ENCODE measurements around the gene ZFYVE16. TPM values are rescaled to one million over a fixed set of nuclear protein-coding genes. Genes with fewer than 3 reads are reported as not detected.

The ZFYVE16 gene
- polyA plus RNA-seq, 1 donor from 2014 or later = 75.8 TPM

- TF ChIP-seq POLR2AphosphoS5 (IDR thresholded peaks at IDR 0.05) (no peak), EP300 (conservative IDR thresholded peaks at IDR 0.05; ENCODE audit: poor library complexity, severe bottlenecking) (no peak), EZH2 (IDR thresholded peaks at IDR 0.05; ENCODE audit: borderline replicate concordance, insufficient read depth, low read length, poor library complexity, severe bottlenecking) (no peak), RAD21 (conservative IDR thresholded peaks at IDR 0.05) (no peak), MXI1 (conservative IDR thresholded peaks at IDR 0.05; ENCODE audit: poor library complexity, severe bottlenecking) (no peak), SMC3 (conservative IDR thresholded peaks at IDR 0.05; ENCODE audit: poor library complexity) (no peak), TAF1 (IDR thresholded peaks at IDR 0.05; ENCODE audit: low read depth) (no peak)
- TF ChIP-seq, protein P1, sequence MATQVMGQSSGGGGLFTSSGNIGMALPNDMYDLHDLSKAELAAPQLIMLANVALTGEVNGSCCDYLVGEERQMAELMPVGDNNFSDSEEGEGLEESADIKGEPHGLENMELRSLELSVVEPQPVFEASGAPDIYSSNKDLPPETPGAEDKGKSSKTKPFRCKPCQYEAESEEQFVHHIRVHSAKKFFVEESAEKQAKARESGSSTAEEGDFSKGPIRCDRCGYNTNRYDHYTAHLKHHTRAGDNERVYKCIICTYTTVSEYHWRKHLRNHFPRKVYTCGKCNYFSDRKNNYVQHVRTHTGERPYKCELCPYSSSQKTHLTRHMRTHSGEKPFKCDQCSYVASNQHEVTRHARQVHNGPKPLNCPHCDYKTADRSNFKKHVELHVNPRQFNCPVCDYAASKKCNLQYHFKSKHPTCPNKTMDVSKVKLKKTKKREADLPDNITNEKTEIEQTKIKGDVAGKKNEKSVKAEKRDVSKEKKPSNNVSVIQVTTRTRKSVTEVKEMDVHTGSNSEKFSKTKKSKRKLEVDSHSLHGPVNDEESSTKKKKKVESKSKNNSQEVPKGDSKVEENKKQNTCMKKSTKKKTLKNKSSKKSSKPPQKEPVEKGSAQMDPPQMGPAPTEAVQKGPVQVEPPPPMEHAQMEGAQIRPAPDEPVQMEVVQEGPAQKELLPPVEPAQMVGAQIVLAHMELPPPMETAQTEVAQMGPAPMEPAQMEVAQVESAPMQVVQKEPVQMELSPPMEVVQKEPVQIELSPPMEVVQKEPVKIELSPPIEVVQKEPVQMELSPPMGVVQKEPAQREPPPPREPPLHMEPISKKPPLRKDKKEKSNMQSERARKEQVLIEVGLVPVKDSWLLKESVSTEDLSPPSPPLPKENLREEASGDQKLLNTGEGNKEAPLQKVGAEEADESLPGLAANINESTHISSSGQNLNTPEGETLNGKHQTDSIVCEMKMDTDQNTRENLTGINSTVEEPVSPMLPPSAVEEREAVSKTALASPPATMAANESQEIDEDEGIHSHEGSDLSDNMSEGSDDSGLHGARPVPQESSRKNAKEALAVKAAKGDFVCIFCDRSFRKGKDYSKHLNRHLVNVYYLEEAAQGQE (IDR thresholded peaks at IDR 0.05; ENCODE audit: borderline replicate concordance) = no peak
- TF ChIP-seq, protein P2, sequence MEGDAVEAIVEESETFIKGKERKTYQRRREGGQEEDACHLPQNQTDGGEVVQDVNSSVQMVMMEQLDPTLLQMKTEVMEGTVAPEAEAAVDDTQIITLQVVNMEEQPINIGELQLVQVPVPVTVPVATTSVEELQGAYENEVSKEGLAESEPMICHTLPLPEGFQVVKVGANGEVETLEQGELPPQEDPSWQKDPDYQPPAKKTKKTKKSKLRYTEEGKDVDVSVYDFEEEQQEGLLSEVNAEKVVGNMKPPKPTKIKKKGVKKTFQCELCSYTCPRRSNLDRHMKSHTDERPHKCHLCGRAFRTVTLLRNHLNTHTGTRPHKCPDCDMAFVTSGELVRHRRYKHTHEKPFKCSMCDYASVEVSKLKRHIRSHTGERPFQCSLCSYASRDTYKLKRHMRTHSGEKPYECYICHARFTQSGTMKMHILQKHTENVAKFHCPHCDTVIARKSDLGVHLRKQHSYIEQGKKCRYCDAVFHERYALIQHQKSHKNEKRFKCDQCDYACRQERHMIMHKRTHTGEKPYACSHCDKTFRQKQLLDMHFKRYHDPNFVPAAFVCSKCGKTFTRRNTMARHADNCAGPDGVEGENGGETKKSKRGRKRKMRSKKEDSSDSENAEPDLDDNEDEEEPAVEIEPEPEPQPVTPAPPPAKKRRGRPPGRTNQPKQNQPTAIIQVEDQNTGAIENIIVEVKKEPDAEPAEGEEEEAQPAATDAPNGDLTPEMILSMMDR (IDR thresholded peaks at IDR 0.05; ENCODE audit: poor library complexity, severe bottlenecking) = no peak
Observed at GRCh38 chr5:80364892-80365291, 43.0 kb upstream of the ZFYVE16 start.

GRCh38 chr5:80368661-80369480 is 39.0 kb upstream of the ZFYVE16 start:
- H3F3A ChIP-seq (ENCODE audit: insufficient read depth, low read length, poor library complexity, severe bottlenecking) = no peaks in the 10 kb centered on the region
- TF ChIP-seq RAD21 (conservative IDR thresholded peaks at IDR 0.05) = no peak
- TF ChIP-seq, protein P1 (IDR thresholded peaks at IDR 0.05; ENCODE audit: borderline replicate concordance) = no peak
- H4K20me1 ChIP-seq (ENCODE audit: insufficient read depth) = no peaks in the 10 kb centered on the region
- H3K79me2 ChIP-seq (replicated peaks; ENCODE audit: insufficient read depth, low read length) = no peaks in the 10 kb centered on the region
- H3K4me3 ChIP-seq (ENCODE audit: low read length) = no peak overlapping the region
- H3K9me2 ChIP-seq (ENCODE audit: insufficient read depth, low read length) = no peaks in the 10 kb centered on the region
- H2AFZ ChIP-seq (ENCODE audit: low read depth, low read length) = no peak overlapping the region
- no peak overlapping the region for H3K4me2 ChIP-seq (ENCODE audit: low read length)
- no peaks in the 10 kb centered on the region for H3K27me3 ChIP-seq (ENCODE audit: insufficient read depth, low read depth, low read length)
- no peak overlapping the region for H3K9ac ChIP-seq (ENCODE audit: low read length)
- H3K27ac ChIP-seq (ENCODE audit: low read length) = no peak overlapping the region
- H3K9me3 ChIP-seq (ENCODE audit: low read length) = no peaks in the 10 kb centered on the region
- H3K36me3 ChIP-seq (ENCODE audit: insufficient read depth, low read length) = no peaks in the 10 kb centered on the region

More at GRCh38 chr5:80364892-80365291, 43.0 kb upstream of the ZFYVE16 start:
- Histone ChIP-seq H3K4me2 (ENCODE audit: low read length) (no peak overlapping the region), H3F3A (ENCODE audit: insufficient read depth, low read length, poor library complexity, severe bottlenecking) (no peaks in the 10 kb centered on the region), H3K4me3 (ENCODE audit: low read length) (no peak overlapping the region), H3K9me2 (ENCODE audit: insufficient read depth, low read length) (no peaks in the 10 kb centered on the region), H3K79me2 (replicated peaks; ENCODE audit: insufficient read depth, low read length) (no peaks in the 10 kb centered on the region), H3K27me3 (ENCODE audit: insufficient read depth, low read depth, low read length) (no peaks in the 10 kb centered on the region), H2AFZ (ENCODE audit: low read depth, low read length) (no peak overlapping the region), H3K9me3 (ENCODE audit: low read length) (no peaks in the 10 kb centered on the region), H3K36me3 (ENCODE audit: insufficient read depth, low read length) (no peaks in the 10 kb centered on the region), H3K9ac (ENCODE audit: low read length) (no peak overlapping the region), H3K27ac (ENCODE audit: low read length) (no peak overlapping the region), H4K20me1 (ENCODE audit: insufficient read depth) (no peaks in the 10 kb centered on the region)
